Measurements from ENCODE around the gene BCLAF1.

- no peak for TF ChIP-seq POLR2A (IDR thresholded peaks at IDR 0.05; ENCODE audit: low read length)
- no peak for TF ChIP-seq GATA1 (IDR thresholded peaks at IDR 0.05; ENCODE audit: low read depth, low read length)
Observed at GRCh38 chr6:136235233-136235564, 54.4 kb downstream of the BCLAF1 start.
